Measurements from ENCODE around the gene HOXA3. TPM values are rescaled to one million over a fixed set of nuclear protein-coding genes. Genes with fewer than 3 reads are reported as not detected.

The HOXA3 gene
- total and polyA plus RNA-seq, 2 donors (not counting 1 experiment from before 2014, with no cell fraction given), result 0.68 to 1.5 TPM

GRCh38 chr7:27088002-27088922 lies 64.1 kb downstream of the HOXA3 start:
- Histone ChIP-seq H2AFZ (ENCODE audit: low read length) (no peak overlapping the region), H4K20me1 (ENCODE audit: control insufficient read depth, extremely low read depth, insufficient read depth, low read length) (no peaks in the 10 kb centered on the region), H3K79me2 (ENCODE audit: control insufficient read depth, insufficient read depth, low read length) (no peaks in the 10 kb centered on the region), H3K27me3 (ENCODE audit: control insufficient read depth, insufficient read depth, low read length) (peaks cover 4% of the 10 kb centered on the region), H3K36me3 (ENCODE audit: control insufficient read depth, insufficient read depth, low read length) (no peaks in the 10 kb centered on the region), H3K9ac (ENCODE audit: insufficient read depth, low read length) (no peak overlapping the region), H3K9me3 (ENCODE audit: control insufficient read depth, insufficient read depth, low read depth, low read length) (no peaks in the 10 kb centered on the region), H3K4me1 (ENCODE audit: control insufficient read depth, extremely low read depth, insufficient read depth, low read length) (no peaks in the 10 kb centered on the region), H3K4me2 (ENCODE audit: extremely low read depth, insufficient read depth, low read length) (no peak overlapping the region), H3K27ac (ENCODE audit: insufficient read depth, low read length) (no peak overlapping the region), H3K4me3 (replicated peaks in 1 of 4; ENCODE audit: control extremely low read depth in 1 of 4, insufficient read depth in 1 of 4, low read depth in 3 of 4, low read length in 4 of 4) (no peak overlapping the region)
- no peak for TF ChIP-seq CTCF (conservative IDR thresholded peaks at IDR 0.05 in 1 of 2, IDR thresholded peaks at IDR 0.05 in 1 of 2; ENCODE audit: low read depth in 1 of 2, low read length in 2 of 2)
- TF ChIP-seq EZH2 (IDR thresholded peaks at IDR 0.05; ENCODE audit: low read length, missing control alignments), result no peak
- DNase-seq (ENCODE audit: low read depth in 2 of 2), result no peak

GRCh38 chr7:27083646-27084045 lies 68.7 kb downstream of the HOXA3 start:
- Histone ChIP-seq H3K36me3 (ENCODE audit: control insufficient read depth, insufficient read depth, low read length) (no peaks in the 10 kb centered on the region), H3K4me2 (ENCODE audit: extremely low read depth, insufficient read depth, low read length) (no peak overlapping the region), H3K9ac (ENCODE audit: insufficient read depth, low read length) (no peak overlapping the region), H3K4me1 (ENCODE audit: control insufficient read depth, extremely low read depth, insufficient read depth, low read length) (no peaks in the 10 kb centered on the region), H3K79me2 (ENCODE audit: control insufficient read depth, insufficient read depth, low read length) (no peaks in the 10 kb centered on the region), H3K27ac (ENCODE audit: insufficient read depth, low read length) (no peak overlapping the region), H3K9me3 (ENCODE audit: control insufficient read depth, insufficient read depth, low read depth, low read length) (no peaks in the 10 kb centered on the region), H2AFZ (ENCODE audit: low read length) (no peak overlapping the region), H4K20me1 (ENCODE audit: control insufficient read depth, extremely low read depth, insufficient read depth, low read length) (no peaks in the 10 kb centered on the region), H3K4me3 (replicated peaks in 1 of 4; ENCODE audit: control extremely low read depth in 1 of 4, insufficient read depth in 1 of 4, low read depth in 3 of 4, low read length in 4 of 4) (no peak overlapping the region), H3K27me3 (ENCODE audit: control insufficient read depth, insufficient read depth, low read length) (peaks cover 4% of the 10 kb centered on the region)
- TF ChIP-seq CTCF (conservative IDR thresholded peaks at IDR 0.05 in 1 of 2, IDR thresholded peaks at IDR 0.05 in 1 of 2; ENCODE audit: low read depth in 1 of 2, low read length in 2 of 2) (no peak), EZH2 (IDR thresholded peaks at IDR 0.05; ENCODE audit: low read length, missing control alignments) (no peak)
- DNase-seq (ENCODE audit: low read depth in 2 of 2), result no peak

- H3K9ac ChIP-seq (ENCODE audit: insufficient read depth, low read length), result no peak overlapping the region
- H3K79me2 ChIP-seq (ENCODE audit: control insufficient read depth, insufficient read depth, low read length), result no peaks in the 10 kb centered on the region
- H3K36me3 ChIP-seq (ENCODE audit: control insufficient read depth, insufficient read depth, low read length), result no peaks in the 10 kb centered on the region
- no peaks in the 10 kb centered on the region for H3K4me1 ChIP-seq (ENCODE audit: control insufficient read depth, extremely low read depth, insufficient read depth, low read length)
- no peak overlapping the region for H3K4me2 ChIP-seq (ENCODE audit: extremely low read depth, insufficient read depth, low read length)
- H3K27me3 ChIP-seq (ENCODE audit: control insufficient read depth, insufficient read depth, low read length), result no peaks in the 10 kb centered on the region
- no peak overlapping the region for H3K4me3 ChIP-seq (replicated peaks in 1 of 4; ENCODE audit: control extremely low read depth in 1 of 4, insufficient read depth in 1 of 4, low read depth in 3 of 4, low read length in 4 of 4)
- DNase-seq (ENCODE audit: low read depth in 2 of 2), result no peak
- H2AFZ ChIP-seq (ENCODE audit: low read length), result no peak overlapping the region
- no peak overlapping the region for H3K27ac ChIP-seq (ENCODE audit: insufficient read depth, low read length)
- no peaks in the 10 kb centered on the region for H3K9me3 ChIP-seq (ENCODE audit: control insufficient read depth, insufficient read depth, low read depth, low read length)
- TF ChIP-seq EZH2 (IDR thresholded peaks at IDR 0.05; ENCODE audit: low read length, missing control alignments), result no peak
- no peak for TF ChIP-seq CTCF (conservative IDR thresholded peaks at IDR 0.05 in 1 of 2, IDR thresholded peaks at IDR 0.05 in 1 of 2; ENCODE audit: low read depth in 1 of 2, low read length in 2 of 2)
- no peaks in the 10 kb centered on the region for H4K20me1 ChIP-seq (ENCODE audit: control insufficient read depth, extremely low read depth, insufficient read depth, low read length)
These were observed 70.2 kb downstream of the HOXA3 start for GRCh38 chr7:27082171-27082570.

Data from fibroblast of lung (primary cell).